AG09319 (cell line): ENCODE results near the gene NTN3.

Source experiments
- DNase-seq: peaks from one replicate; pipeline ENCODE4 v3.0.0-alpha.2; 2010; ENCODE audit warnings: low read depth; ENCODE audit errors: extremely low read depth
- CTCF ChIP-seq: IDR thresholded peaks from 2 replicates; pipeline ENCODE4 v1.5.1; 2011; ENCODE audit warnings: low read depth, mild to moderate bottlenecking, inconsistent platforms, low read length, moderate library complexity

NTN3 gene

DNA sequence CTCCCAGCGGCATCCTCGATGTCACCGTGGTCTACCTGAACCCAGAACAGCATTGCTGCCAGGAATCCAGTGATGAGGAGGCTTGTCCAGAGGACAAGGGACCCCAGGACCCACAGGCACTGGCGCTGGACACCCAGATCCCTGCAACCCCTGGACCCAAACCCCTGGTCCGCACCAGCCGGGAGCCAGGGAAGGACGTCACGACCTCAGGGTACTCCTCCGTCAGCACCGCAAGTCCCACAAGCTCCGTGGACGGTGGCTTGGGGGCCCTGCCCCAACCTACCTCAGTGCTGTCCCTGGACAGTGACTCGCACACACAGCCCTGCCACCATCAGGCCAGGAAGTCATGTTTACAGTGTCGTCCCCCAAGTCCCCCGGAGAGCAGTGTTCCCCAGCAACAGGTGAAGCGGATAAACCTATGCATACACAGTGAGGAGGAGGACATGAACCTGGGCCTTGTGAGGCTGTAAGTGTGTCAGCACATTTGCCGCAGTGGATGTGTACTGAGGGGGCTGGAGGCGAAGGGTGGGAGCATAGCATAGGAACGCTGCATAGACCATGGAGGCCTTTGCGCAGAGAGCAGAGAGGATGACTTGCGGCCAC, 14.4 kb upstream of the NTN3 start:
- TF ChIP-seq CTCF: no peak
- DNase-seq: no peak

GRCh38 chr16:2457267-2457666, 13.8 kb upstream of the NTN3 start:
- TF ChIP-seq CTCF: no peak
- no peak for DNase-seq

GRCh38 chr16:2457946-2458345, 13.2 kb upstream of the NTN3 start:
- DNase-seq: no peak
- no peak for TF ChIP-seq CTCF

- TF ChIP-seq CTCF: no peak
- DNase-seq: no peak
Measured at GRCh38 chr16:2458887-2459646, 12.0 kb upstream of the NTN3 start.

GRCh38 chr16:2459647-2460390, 11.3 kb upstream of the NTN3 start, which contains the start of gene TEDC2:
TSS of gene TEDC2 (plus strand) at chr16:2460109. CDS start at chr16:2460145, 36 bp downstream.
- TF ChIP-seq CTCF: no peak
- DNase-seq: peak; percentile 65

GRCh38 chr16:2460391-2460713, 10.7 kb upstream of the NTN3 start:
- TF ChIP-seq CTCF: no peak
- no peak for DNase-seq

- no peak for DNase-seq
- no peak for TF ChIP-seq CTCF
Measured at GRCh38 chr16:2460916-2461315, 10.2 kb upstream of the NTN3 start.
